Aorta (tissue), 5 donors: Measurements from ENCODE around the gene MAPKAPK2. TPM values are rescaled to one million over a fixed set of nuclear protein-coding genes. Genes with fewer than 3 reads are reported as not detected.

Experiments used
- ATAC-seq: fragments of 200-7000 bp; cut with Tn5 transposase; one replicate; pipeline ENCODE4 v1.9.1; 2022; ENCODE audit warnings: moderate library complexity; ENCODE audit not compliant: low FRiP score
- DNase-seq, 2 donors: peaks; one replicate each; pipeline ENCODE4 v3.0.0-alpha.2; 2020
- H3K27ac ChIP-seq, 2 donors: one replicate each; pipeline ENCODE4 v1.5.1; 2013; ENCODE audit warnings: low read length in 2 of 2, mild to moderate bottlenecking in 2 of 2, moderate library complexity in 2 of 2, control low read depth in 1 of 2, inconsistent platforms in 1 of 2, low read depth in 1 of 2
- H3K27me3 ChIP-seq, 2 donors: one replicate each; pipeline ENCODE4 v1.6.1; 2013; ENCODE audit warnings: control low read depth in 1 of 2, low read length in 1 of 2, mild to moderate bottlenecking in 1 of 2, moderate library complexity in 1 of 2; ENCODE audit not compliant: insufficient read depth in 2 of 2, control insufficient read depth in 1 of 2
- H3K36me3 ChIP-seq, 2 donors: one replicate each; pipeline ENCODE4 v1.6.1; 2013; ENCODE audit warnings: control low read depth in 1 of 2, low read length in 1 of 2, mild to moderate bottlenecking in 1 of 2; ENCODE audit not compliant: insufficient read depth in 2 of 2, control insufficient read depth in 1 of 2
- H3K4me1 ChIP-seq, 2 donors: one replicate each; pipeline ENCODE4 v1.6.1; 2013; ENCODE audit warnings: low read length in 2 of 2, control low read depth in 1 of 2, mild to moderate bottlenecking in 1 of 2, moderate library complexity in 1 of 2; ENCODE audit not compliant: insufficient read depth in 2 of 2, control insufficient read depth in 1 of 2
- H3K4me3 ChIP-seq, 2 donors: one replicate each; pipeline ENCODE4 v1.5.1; 2013; ENCODE audit warnings: low read length in 2 of 2, control low read depth in 1 of 2, mild to moderate bottlenecking in 1 of 2
- H3K9me3 ChIP-seq: one replicate; pipeline ENCODE4 v1.6.1; 2013; ENCODE audit warnings: mild to moderate bottlenecking, low read length; ENCODE audit not compliant: control insufficient read depth
- WGBS, 2 donors: extraction: QIAGEN DNeasy Blood & Tissue Kit; methylation state at CpG; one replicate each; pipeline ENCODE4 v1.1.7; 2013; 5-methylcytosine and 5-hydroxymethylcytosine counted together
- intact Hi-C, 2 donors: fragments of 100-400 bp; cut with DNase I; formaldehyde crosslinking; loops; one replicate each; pipeline versions ENCODE4 v1.14.2 to v1.15.0; 2022
- polyA plus RNA-seq, 2 donors: library from polyadenylated mRNA; stranded (reverse); fragments of 200-250 nt; gene quantifications; one replicate each; pipeline ENCODE4 v1.2.3, GENCODE V29; 2013
- total RNA-seq, 2 donors: library from RNA; stranded (reverse); fragmentation: NEBNext Ultra II Directional; extraction: Animal tissue kit (Norgen Biotek cat#: 25700); gene quantifications; one replicate each; pipeline ENCODE4 v1.2.1, GENCODE V29; 2021
- donor health status: healthy with polysubstance abuse.
- donor health status: Bipolar disorder and iron deficiency.
- donor health status: DM: no; HTN: no; CAD: no.
- donor health status: DM: no; HTN: no; CAD: no.
- donor health status: DM: yes; HTN: yes; CAD: no.

MAPKAPK2 gene
- total and polyA plus RNA-seq, 4 donors, result 40.2 to 117 (median 67.7) TPM

DNA sequence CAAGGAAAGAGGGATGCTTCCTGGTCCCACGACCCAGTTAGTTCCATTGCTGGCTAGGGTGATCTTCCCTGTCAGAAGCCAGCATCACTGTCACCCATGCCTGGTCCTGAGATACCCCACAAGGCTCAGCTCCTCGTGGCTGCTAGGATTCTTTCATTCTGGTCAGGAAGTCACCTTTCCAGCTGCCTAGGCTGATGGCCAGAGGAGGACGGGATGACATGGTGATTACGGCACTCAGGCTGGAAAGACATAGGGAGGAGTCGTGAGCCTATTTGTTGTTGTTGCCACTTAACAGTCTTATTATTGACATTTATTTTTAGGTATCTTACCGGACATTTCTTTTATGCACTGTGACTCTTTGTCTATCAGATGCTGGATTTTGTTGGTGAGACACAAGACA, 20.0 kb upstream of the MAPKAPK2 start:
- DNase-seq, result no peak
- H3K27ac ChIP-seq, result no peak overlapping the region
- WGBS, 2 donors, result 64% methylated on average over 6 of the region's 6 CpGs
- ATAC-seq, result no peak
- no peaks in the 10 kb centered on the region for H3K4me1 ChIP-seq
- H3K36me3 ChIP-seq, result no peaks in the 10 kb centered on the region
- H3K27me3 ChIP-seq, result no peaks in the 10 kb centered on the region
- no peaks in the 10 kb centered on the region for H3K9me3 ChIP-seq
- intact Hi-C loops, result loop anchor here (2.0 to 10.0 kb wide), 3 partner anchors 30 to 180 kb away; partner anchors contain the start of genes DYRK3 (in 1 of the 2) and EIF2D (in 1 of the 2)
- no peak overlapping the region for H3K4me3 ChIP-seq

DNA sequence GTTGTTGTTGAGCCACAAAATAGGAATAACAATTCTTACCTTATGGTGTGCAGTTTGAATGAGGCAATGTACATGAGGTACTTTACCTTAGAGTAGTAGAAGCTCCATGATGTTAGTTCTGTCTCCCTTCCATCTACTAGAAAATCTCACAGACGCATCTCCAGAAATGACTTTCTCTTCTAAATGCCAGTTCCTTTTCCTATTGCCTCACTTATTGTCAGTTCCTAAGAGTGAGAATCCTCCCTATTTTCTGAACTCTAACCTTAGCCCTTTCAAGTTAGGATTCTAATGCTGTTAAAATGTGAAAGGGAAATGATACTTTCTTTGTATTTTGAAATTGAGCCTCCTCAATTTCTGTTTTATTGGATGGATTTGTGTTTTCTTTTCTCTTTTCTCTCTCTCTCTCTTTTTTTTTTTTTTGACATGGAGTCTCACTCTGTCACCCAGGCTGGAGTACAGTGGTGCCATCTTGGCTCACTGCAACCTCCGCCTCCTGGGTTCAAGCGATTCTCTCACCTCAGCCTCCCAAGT, 18.6 kb upstream of the MAPKAPK2 start:
- no peak overlapping the region for H3K4me3 ChIP-seq
- intact Hi-C loops, result loop anchor here (10.0 kb wide), 2 partner anchors 51 to 181 kb away; partner anchors contain the start of gene EIF2D (in 1 of the 2)
- H3K27me3 ChIP-seq, result no peaks in the 10 kb centered on the region
- no peak overlapping the region for H3K27ac ChIP-seq
- H3K9me3 ChIP-seq, result no peaks in the 10 kb centered on the region
- WGBS, 2 donors, result 94% methylated on average over 3 of the region's 3 CpGs
- no peaks in the 10 kb centered on the region for H3K36me3 ChIP-seq
- DNase-seq (no peak), ATAC-seq (no peak)
- H3K4me1 ChIP-seq, result no peaks in the 10 kb centered on the region

DNA sequence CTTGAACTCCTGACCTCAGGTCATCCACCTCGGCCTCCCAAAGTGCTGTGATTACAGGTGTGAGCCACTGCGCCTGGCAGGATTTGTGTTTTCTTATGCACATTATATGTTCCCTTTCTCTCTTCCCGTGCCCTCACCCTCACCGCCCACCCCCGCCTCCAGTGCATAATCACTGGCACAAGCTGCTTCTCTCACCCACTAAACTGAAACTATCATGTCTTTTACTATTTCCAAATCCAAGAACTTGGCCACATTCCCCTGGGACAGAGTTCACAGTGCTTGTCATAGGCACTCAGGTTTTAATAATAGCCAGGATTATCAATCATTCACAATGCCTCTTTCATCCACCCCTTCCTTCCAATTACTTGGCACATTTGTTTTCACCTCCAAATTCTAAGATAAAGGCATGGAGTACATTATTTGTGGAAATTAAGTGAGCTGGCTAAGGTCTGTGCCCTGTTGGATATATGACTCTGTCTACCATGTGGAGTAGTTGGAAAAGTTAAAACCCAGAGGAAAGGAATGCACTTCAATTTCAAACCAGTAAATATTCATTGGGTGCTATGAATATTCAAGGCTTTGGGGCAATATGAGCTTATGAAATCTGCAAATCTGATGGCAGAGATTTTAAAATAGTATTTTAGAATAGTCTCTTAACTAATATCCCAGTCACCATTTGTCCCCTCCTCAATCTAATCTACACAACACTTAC, 17.6 kb upstream of the MAPKAPK2 start:
- no peaks in the 10 kb centered on the region for H3K4me1 ChIP-seq
- no peaks in the 10 kb centered on the region for H3K36me3 ChIP-seq
- DNase-seq (no peak), ATAC-seq (no peak)
- H3K27me3 ChIP-seq, result no peaks in the 10 kb centered on the region
- intact Hi-C loops, result loop anchor here (10.0 kb wide), 2 partner anchors 52 to 182 kb away; partner anchors contain the start of gene EIF2D (in 1 of the 2)
- no peak overlapping the region for H3K4me3 ChIP-seq
- no peak overlapping the region for H3K27ac ChIP-seq
- H3K9me3 ChIP-seq, result no peaks in the 10 kb centered on the region
- WGBS, 2 donors, result 81% methylated on average over 5 of the region's 5 CpGs

- 64 to 78% methylated on average over 2 of the region's 2 CpGs for WGBS, 2 donors
- intact Hi-C loops, result loop anchor here (10.0 kb wide), 2 partner anchors 54 to 184 kb away; partner anchors contain the start of gene EIF2D (in 1 of the 2)
- Histone ChIP-seq H3K9me3 (no peaks in the 10 kb centered on the region), H3K27me3 (no peaks in the 10 kb centered on the region), H3K27ac (no peak overlapping the region), H3K4me1 (no peaks in the 10 kb centered on the region), H3K4me3 (no peak overlapping the region), H3K36me3 (no peaks in the 10 kb centered on the region)
- ATAC-seq (no peak), DNase-seq (no peak)
These were observed 16.4 kb upstream of the MAPKAPK2 start for GRCh38 chr1:206668351-206668750.

DNA sequence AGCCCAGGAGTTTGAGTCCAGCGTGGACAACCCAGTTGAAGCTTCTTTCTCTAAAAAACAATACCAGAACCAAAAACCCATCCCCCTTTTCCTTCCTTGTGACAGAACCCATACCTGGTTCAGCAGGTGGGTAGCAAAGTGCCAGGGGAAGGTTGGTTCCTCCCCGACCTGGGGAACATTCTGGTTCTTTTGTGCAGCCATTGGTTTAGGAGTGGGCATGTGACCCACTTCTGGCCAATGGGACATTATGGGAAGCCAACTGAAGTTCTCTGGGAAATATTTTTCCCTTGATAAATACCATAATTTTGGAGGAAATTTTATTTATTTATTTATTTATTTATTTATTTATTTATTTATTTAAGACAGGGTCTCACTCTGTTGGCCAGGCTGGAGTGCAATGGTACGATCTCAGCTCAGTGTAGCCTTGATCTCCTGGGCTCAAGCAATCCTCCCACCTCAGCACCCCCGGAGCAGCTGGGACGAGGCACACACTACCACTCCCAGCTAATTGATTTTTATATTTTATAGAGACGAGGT, 15.8 kb upstream of the MAPKAPK2 start:
- WGBS, 2 donors, result 88 to 93% methylated on average over 6 of the region's 6 CpGs
- intact Hi-C loops, result loop anchor here (10.0 kb wide), 2 partner anchors 54 to 184 kb away; partner anchors contain the start of gene EIF2D (in 1 of the 2)

DNA sequence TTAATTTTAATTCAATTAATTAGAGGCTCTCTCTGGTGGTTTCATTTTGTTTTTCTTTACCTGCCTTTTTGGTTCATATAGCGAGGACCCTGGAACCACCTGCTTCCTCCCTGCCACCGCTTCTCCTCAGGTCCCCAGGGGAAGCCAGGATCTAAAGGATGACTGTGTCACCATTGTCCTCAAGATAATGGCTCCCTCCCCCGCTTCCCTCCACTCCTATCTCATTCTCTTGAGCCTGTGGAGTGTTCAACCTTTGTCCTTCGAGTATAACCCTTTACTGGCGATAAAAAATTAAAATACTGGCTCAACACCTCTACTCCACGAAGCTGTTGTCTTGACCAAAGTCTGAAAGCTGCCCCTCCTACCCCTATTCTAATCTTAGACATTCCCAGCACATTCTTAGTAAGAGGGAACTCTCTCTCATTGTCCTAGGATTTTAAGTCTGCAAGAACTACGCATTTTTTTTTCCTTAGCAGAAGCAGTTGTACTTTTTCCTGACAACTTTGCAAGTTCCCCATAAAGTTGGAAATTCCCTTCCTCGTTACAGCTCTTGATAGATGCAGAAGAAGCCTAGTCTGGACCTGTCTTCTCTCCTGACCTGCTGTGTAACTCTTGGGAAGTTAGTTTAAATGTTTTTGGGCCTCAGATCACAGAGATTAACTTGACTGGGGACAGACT, 12.6 kb upstream of the MAPKAPK2 start:
- DNase-seq, result no peak
- intact Hi-C loops, result no loop called here
- Histone ChIP-seq H3K4me3 (no peak overlapping the region), H3K9me3 (no peaks in the 10 kb centered on the region), H3K27ac (peak overlapping the region; percentile 70 to 86), H3K27me3 (no peaks in the 10 kb centered on the region), H3K36me3 (no peaks in the 10 kb centered on the region), H3K4me1 (no peaks in the 10 kb centered on the region)
- ATAC-seq, result no peak
- 50 to 51% methylated on average over 8 of the region's 8 CpGs for WGBS, 2 donors

More for the DNA sequence above, 15.8 kb upstream of the MAPKAPK2 start:
- ATAC-seq, result no peak
- H3K36me3 ChIP-seq, result no peaks in the 10 kb centered on the region
- no peaks in the 10 kb centered on the region for H3K27me3 ChIP-seq
- H3K4me1 ChIP-seq, result no peaks in the 10 kb centered on the region
- no peak overlapping the region for H3K27ac ChIP-seq
- DNase-seq, result no peak
- no peaks in the 10 kb centered on the region for H3K9me3 ChIP-seq
- no peak overlapping the region for H3K4me3 ChIP-seq

DNA sequence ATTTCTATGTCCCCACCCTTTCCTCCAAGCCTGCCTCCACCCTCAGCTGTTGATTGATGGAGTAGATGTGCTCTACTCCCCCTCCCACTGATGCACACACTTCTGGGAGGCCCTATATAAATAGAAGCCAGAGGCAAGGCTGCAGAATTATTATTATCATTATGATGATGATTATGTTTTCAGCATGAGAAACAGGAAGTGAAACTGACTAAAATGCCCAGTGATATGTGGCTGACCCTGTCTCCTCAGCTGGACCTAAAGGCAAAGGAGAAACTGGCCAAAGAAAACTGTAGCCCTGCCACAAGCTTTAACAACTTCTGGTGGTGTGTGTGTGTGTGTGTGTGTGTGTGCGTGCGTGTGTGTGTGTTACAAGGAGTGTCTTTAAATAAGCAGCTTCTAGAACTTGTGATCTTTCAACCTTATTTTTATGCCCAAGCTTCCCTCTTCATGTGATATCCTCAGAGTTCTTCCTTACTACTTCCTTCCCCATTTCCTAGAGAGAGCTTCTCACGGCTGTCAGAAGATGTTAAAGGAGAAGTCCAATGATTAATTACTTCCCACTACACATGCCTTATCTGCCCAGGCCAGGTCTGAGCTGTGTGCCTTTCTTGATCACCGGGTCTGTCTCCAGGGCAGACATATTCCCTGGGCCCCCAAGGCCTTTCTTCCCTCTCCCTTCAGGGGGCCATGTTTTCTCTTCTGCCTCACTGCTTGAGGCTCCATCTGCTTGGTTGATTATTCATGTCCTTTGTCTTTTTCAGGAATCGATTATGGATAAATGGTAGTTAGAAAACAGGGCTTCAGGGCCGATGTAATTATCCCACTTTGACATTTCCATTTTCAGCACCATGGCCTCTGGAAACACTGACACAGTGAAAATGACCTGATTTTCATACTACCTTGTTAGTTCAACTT, 11.6 kb upstream of the MAPKAPK2 start:
- 36 to 49% methylated on average over 6 of the region's 6 CpGs for WGBS, 2 donors
- H3K4me3 ChIP-seq, result no peak overlapping the region
- H3K27ac ChIP-seq, result peak overlapping the region; percentile 30 to 86
- H3K4me1 ChIP-seq, result no peaks in the 10 kb centered on the region
- DNase-seq (peak in 1 of 2 donors; percentile 72), ATAC-seq (peak; percentile 69)
- no peaks in the 10 kb centered on the region for H3K9me3 ChIP-seq
- intact Hi-C loops, result loop anchor here in 1 of 2 donors (1.0 kb wide), 1 partner anchor 33 kb away; no protein-coding TSS in a partner anchor
- H3K27me3 ChIP-seq, result no peaks in the 10 kb centered on the region
- H3K36me3 ChIP-seq, result no peaks in the 10 kb centered on the region

- Histone ChIP-seq H3K27me3 (no peaks in the 10 kb centered on the region), H3K4me3 (no peak overlapping the region), H3K9me3 (no peaks in the 10 kb centered on the region), H3K27ac (no peak overlapping the region), H3K4me1 (no peaks in the 10 kb centered on the region), H3K36me3 (no peaks in the 10 kb centered on the region)
- 93 to 95% methylated on average over 3 of the region's 3 CpGs for WGBS, 2 donors
- ATAC-seq (no peak), DNase-seq (no peak)
- intact Hi-C loops, result no loop called here
These were observed 10.5 kb upstream of the MAPKAPK2 start for GRCh38 chr1:206674236-206674635.
